KMS-11 (cell line): ENCODE measurements around the gene FAM114A1.

ENCODE experiments used
- H2AFZ ChIP-seq: fragments of 200-600 bp; sonication (generic); 2 replicates; pipeline ENCODE4 v1.6.1; 2016; ENCODE audit warnings: antibody characterized with exemption, mixed run types, low read depth
- H3K27ac ChIP-seq: fragments of 200-600 bp; sonication (generic); 2 replicates; pipeline ENCODE4 v1.6.1; 2016; ENCODE audit warnings: mild to moderate bottlenecking, mixed run types
- H3K27me3 ChIP-seq: fragments of 200-600 bp; sonication (generic); 2 replicates; pipeline ENCODE4 v1.6.1; 2017; ENCODE audit warnings: mild to moderate bottlenecking, low read depth, mixed run types, moderate library complexity; ENCODE audit not compliant: insufficient read depth
- H3K36me3 ChIP-seq: fragments of 200-600 bp; sonication (generic); 2 replicates; pipeline ENCODE4 v1.6.1; 2017; ENCODE audit warnings: mild to moderate bottlenecking, mixed run types; ENCODE audit not compliant: insufficient read depth
- H3K4me1 ChIP-seq: fragments of 200-600 bp; sonication (generic); 2 replicates; pipeline ENCODE4 v1.6.1; 2016; ENCODE audit warnings: mild to moderate bottlenecking, low read depth, mixed run types; ENCODE audit not compliant: poor library complexity, severe bottlenecking
- H3K4me2 ChIP-seq: fragments of 200-600 bp; sonication (generic); 2 replicates; pipeline ENCODE4 v1.7.0; 2016; ENCODE audit warnings: mild to moderate bottlenecking, mixed run types
- H3K4me3 ChIP-seq: fragments of 200-600 bp; sonication (generic); IDR thresholded peaks from 2 replicates; pipeline ENCODE4 v1.6.1; 2017; ENCODE audit warnings: low read depth, low read length, mixed read lengths; ENCODE audit not compliant: insufficient read depth
- H3K79me2 ChIP-seq: fragments of 200-600 bp; sonication (generic); 2 replicates; pipeline ENCODE4 v1.6.1; 2016; ENCODE audit warnings: low read depth, mixed run types; ENCODE audit not compliant: insufficient read depth
- H3K9ac ChIP-seq: fragments of 200-600 bp; sonication (generic); 2 replicates; pipeline ENCODE4 v1.6.1; 2016; ENCODE audit warnings: mild to moderate bottlenecking, mixed run types
- H4K20me1 ChIP-seq: fragments of 200-600 bp; sonication (generic); 2 replicates; pipeline ENCODE4 v1.6.1; 2016; ENCODE audit warnings: mild to moderate bottlenecking, mixed run types; ENCODE audit not compliant: insufficient read depth
- TF ChIP-seq, protein P1 (sequence below): fragments of 200-600 bp; sonication (generic); conservative IDR thresholded peaks from 2 replicates; pipeline ENCODE4 v1.6.1; 2017; ENCODE audit warnings: low read depth, mild to moderate bottlenecking, antibody characterized with exemption, low read length, moderate library complexity, mixed read lengths

The FAM114A1 gene

DNA sequence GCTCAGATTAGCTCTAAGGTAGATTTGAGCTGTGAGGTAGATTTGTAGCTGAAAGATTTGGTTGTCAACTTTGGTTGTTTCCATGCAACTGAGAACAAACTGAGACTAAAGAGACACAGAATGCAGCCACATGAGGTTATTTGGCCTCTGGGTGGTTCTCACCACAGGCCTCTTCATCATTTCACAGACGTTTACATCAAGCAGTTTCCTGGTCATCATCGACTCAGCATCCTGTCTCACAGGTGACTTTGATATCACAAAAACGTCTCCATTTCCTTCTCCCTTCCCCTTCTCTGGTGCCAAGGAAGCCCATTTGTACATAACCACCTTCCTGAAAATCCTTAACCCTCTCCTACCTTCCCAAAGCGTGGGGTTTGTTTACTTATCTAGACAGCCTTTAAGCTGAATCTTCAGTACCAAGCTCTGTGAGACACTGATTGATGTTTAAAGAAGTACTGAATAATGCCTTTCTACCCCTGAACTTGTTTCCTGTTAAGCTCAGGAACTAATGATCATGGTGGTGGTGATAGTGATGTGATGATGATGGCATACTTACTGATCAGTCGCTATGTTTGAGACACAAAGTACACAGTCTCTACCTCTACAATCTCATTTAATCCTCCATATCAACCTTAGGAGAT, 81.9 kb downstream of the FAM114A1 start:
- Histone ChIP-seq H3K27ac (no peak overlapping the region), H3K9ac (no peak overlapping the region), H3K27me3 (no peaks in the 10 kb centered on the region), H3K4me1 (no peaks in the 10 kb centered on the region), H2AFZ (no peak overlapping the region), H4K20me1 (no peaks in the 10 kb centered on the region), H3K79me2 (no peaks in the 10 kb centered on the region), H3K36me3 (no peaks in the 10 kb centered on the region), H3K4me3 (no peak overlapping the region), H3K4me2 (no peak overlapping the region)
- TF ChIP-seq, protein P1, sequence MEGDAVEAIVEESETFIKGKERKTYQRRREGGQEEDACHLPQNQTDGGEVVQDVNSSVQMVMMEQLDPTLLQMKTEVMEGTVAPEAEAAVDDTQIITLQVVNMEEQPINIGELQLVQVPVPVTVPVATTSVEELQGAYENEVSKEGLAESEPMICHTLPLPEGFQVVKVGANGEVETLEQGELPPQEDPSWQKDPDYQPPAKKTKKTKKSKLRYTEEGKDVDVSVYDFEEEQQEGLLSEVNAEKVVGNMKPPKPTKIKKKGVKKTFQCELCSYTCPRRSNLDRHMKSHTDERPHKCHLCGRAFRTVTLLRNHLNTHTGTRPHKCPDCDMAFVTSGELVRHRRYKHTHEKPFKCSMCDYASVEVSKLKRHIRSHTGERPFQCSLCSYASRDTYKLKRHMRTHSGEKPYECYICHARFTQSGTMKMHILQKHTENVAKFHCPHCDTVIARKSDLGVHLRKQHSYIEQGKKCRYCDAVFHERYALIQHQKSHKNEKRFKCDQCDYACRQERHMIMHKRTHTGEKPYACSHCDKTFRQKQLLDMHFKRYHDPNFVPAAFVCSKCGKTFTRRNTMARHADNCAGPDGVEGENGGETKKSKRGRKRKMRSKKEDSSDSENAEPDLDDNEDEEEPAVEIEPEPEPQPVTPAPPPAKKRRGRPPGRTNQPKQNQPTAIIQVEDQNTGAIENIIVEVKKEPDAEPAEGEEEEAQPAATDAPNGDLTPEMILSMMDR: no peak

DNA sequence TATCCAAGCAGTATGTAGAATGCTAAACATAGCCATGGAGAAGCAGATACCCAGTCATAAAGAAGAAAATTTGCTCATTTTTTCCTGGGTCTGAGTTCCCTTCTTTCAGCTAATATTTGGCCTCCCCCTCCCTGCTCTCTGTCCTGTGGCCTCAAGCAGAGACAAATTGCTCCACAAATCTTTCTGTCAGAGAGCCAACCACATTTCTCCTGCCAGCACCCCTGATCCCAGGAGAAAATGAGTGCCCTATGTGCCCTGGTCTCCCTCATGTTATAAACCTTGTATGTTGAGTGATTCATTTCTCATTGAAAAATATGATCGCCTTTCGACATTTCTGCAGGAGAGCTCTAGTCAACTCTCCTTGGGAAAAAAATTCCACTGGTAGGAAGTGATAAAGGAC, 82.6 kb downstream of the FAM114A1 start:
- no peaks in the 10 kb centered on the region for H3K36me3 ChIP-seq
- TF ChIP-seq, protein P1: no peak
- H3K27ac ChIP-seq: no peak overlapping the region
- H4K20me1 ChIP-seq: no peaks in the 10 kb centered on the region
- no peak overlapping the region for H3K4me3 ChIP-seq
- no peaks in the 10 kb centered on the region for H3K27me3 ChIP-seq
- no peaks in the 10 kb centered on the region for H3K79me2 ChIP-seq
- H3K9ac ChIP-seq: no peak overlapping the region
- H3K4me1 ChIP-seq: no peaks in the 10 kb centered on the region
- H2AFZ ChIP-seq: no peak overlapping the region
- H3K4me2 ChIP-seq: no peak overlapping the region

DNA sequence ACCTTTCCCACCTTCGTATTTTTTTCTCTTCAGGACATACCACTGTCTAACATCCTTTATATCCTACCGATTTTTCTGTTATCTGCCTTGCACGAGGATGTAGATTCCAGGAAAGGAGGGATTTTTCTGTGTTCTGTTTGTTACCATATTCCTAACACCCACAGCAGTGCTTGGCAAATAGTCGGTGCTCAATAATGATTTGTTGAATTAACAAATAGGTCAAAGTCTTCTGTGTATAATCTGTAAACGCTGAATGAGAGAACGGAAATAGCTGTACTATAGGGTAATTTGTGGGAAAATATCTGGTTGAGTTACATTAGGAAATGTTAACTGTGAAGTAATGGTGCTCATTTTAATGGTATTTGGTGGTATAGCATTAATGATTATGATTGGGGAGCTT, 83.1 kb downstream of the FAM114A1 start:
- Histone ChIP-seq H3K36me3 (no peaks in the 10 kb centered on the region), H3K4me3 (no peak overlapping the region), H2AFZ (no peak overlapping the region), H3K27ac (no peak overlapping the region), H3K27me3 (no peaks in the 10 kb centered on the region), H4K20me1 (no peaks in the 10 kb centered on the region), H3K4me1 (no peaks in the 10 kb centered on the region), H3K79me2 (no peaks in the 10 kb centered on the region), H3K9ac (no peak overlapping the region), H3K4me2 (no peak overlapping the region)
- TF ChIP-seq, protein P1: no peak

DNA sequence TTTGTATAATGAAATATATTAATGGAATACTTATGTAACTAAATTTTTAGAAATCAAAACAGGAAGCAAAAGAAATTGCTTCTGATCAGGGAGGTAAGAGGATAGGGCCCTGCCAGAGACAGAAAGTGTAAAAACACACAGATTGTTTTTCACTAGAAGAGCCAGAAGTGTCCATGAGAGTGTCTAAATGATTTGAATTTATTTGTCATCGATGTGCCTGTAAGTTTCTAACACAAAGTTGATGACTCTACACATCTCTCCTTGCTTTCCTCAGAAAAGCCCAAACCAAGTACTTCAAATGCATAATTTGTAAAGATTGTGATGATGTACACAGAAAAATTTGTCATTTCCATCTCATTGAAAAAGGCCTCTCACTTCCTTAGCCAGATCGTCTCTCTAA, 84.0 kb downstream of the FAM114A1 start:
- Histone ChIP-seq H3K27ac (no peak overlapping the region), H3K36me3 (no peaks in the 10 kb centered on the region), H3K4me2 (no peak overlapping the region), H3K79me2 (no peaks in the 10 kb centered on the region), H3K9ac (no peak overlapping the region), H3K4me1 (no peaks in the 10 kb centered on the region), H3K4me3 (no peak overlapping the region), H4K20me1 (no peaks in the 10 kb centered on the region), H2AFZ (no peak overlapping the region), H3K27me3 (no peaks in the 10 kb centered on the region)
- TF ChIP-seq, protein P1: no peak
